Suprapubic skin (tissue), 4 donors: Measurements from ENCODE around the gene DMXL2.

Experiments
- CTCF ChIP-seq, 2 donors: fragments of 200-600 bp in 1 of 2; fragments of 450-650 bp in 1 of 2; sonication (generic) in 1 of 2; IDR thresholded peaks; one replicate each; pipeline ENCODE4 v1.5.1; 2016 to 2019; ENCODE audit warnings: antibody characterized with exemption in 2 of 2, mild to moderate bottlenecking in 1 of 2, moderate library complexity in 1 of 2
- EP300 ChIP-seq: sonication (generic); formaldehyde crosslinking; IDR thresholded peaks from one replicate; pipeline ENCODE4 v1.6.1; 2017; ENCODE audit warnings: antibody characterized with exemption
- POLR2A ChIP-seq, 2 donors: fragments of 450-650 bp; IDR thresholded peaks; one replicate each; pipeline ENCODE4 v1.6.1; 2017; ENCODE audit warnings: antibody characterized with exemption in 2 of 2, mild to moderate bottlenecking in 2 of 2, moderate library complexity in 2 of 2
- POLR2AphosphoS5 ChIP-seq, 3 donors: sonication (generic); formaldehyde crosslinking; IDR thresholded peaks; one replicate each; pipeline ENCODE4 v1.6.1; 2017; ENCODE audit warnings: antibody characterized with exemption in 3 of 3

- no peak for TF ChIP-seq POLR2AphosphoS5 (IDR thresholded peaks at IDR 0.05)
- TF ChIP-seq CTCF (IDR thresholded peaks at IDR 0.05), result no peak
- no peak for TF ChIP-seq POLR2A (IDR thresholded peaks at IDR 0.05)
- TF ChIP-seq EP300, result no peak
Measured at GRCh38 chr15:51576286-51576850, 46.2 kb downstream of the DMXL2 start.
